HG03469 (cell line): ENCODE data around the gene ADD3.
"Not testable (repeated sequence)": the region's sequence is repeated elsewhere in the genome, so short reads cannot be mapped to it uniquely, and the experiment has no call there.

ENCODE experiments used
- ATAC-seq: cut with Tn5 transposase; IDR thresholded peaks from one replicate; pipeline ENCODE4 v1.9.1; 2021; ENCODE audit warnings: mild to moderate bottlenecking, moderate library complexity, moderate number of reproducible peaks; ENCODE audit not compliant: unreplicated experiment

ADD3 gene

DNA sequence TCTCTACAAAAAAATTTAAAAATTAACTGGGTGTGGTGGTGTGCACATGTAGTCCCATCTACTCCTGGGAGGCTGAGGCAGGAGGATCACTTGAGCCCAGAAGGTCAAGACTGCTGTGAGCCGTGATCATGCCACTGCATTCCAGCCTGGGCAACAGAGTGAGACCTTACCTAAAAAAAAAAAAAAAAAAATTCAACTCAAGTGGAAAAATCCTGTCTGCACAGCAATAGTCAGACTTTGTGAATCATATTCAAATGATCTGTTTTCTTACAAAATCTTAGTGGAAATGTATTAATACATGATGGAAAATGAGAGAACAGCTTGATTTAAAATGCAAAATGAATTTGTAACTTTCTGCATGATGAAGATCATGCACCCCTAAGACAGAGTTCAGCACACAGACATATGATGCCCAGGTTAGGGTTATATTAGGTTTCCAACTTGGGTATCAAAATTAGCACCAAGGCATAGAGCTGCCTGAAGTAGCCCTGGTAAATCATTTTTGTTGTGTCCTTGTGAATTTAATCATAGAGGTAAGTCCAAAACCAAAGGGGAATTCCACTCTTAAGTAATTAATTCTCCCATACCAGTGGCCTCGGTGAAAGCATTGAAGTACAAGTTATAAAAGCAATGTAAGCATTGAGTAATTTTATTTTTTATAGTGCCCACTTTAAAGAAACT lies 93.8 kb downstream of the ADD3 start:
- ATAC-seq, result no peak

DNA sequence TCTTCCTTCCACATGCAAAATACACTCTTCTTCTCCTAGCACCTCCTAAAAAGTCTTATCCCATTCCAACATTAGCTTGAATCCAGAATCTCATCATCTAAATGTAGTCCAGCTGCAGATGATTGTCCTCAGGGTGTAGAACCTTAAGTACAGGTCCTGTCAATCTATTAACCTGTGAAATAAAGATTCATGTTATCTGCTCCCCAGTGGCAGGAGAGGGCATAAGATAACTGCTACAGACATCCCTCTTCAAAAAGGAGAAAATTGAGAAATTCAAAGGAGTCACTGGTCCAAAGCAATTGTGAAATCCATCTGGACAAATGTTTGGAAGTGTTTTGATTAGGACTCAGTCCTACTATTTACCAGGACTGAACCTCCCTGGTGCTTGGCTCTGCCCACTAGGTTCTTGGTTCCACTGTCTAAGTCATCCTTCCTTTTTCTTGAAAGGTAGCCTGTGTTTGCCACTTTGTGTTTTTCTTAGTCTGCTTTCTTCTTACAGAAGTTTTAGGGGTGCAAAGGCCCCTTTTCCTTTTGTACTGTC lies 96.2 kb downstream of the ADD3 start:
- no peak for ATAC-seq

DNA sequence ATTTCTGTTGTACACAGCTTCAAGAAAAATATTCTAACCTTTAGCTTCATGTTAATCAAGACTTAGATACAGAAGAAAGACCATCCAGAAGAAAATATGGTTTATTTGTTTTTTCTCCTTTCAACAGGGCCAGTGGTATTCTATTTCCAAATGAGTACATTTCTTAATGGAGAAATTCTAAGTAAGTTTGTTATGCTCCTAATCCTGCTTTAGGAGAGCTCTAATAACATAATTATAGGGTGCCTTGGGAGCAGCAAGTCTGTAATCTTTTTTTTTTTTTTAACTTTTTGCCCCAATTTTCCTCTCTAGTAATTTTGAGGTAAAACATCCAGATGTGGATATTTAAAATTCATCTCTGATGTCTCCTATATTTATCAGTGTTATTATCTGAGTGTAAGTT lies 98.1 kb downstream of the ADD3 start:
- ATAC-seq, result no peak

DNA sequence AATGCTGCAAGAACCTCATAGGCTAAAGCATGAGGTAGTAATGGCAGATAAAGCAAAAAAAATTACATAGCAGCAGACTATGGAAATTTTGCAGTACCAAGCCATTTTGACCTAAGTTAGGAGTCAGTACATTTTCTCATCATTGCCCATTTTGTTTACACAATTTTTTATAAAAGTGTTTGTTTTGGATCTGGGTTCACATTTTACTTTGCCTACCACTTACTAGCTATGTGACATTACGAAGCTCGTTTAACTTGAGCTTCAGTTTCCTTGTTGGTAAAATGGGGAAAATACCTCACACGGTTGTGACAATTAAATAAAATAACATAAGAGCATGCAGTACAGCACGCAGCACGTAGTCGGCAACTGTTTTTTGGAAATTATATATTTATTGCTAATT lies 99.6 kb downstream of the ADD3 start:
- no peak for ATAC-seq

DNA sequence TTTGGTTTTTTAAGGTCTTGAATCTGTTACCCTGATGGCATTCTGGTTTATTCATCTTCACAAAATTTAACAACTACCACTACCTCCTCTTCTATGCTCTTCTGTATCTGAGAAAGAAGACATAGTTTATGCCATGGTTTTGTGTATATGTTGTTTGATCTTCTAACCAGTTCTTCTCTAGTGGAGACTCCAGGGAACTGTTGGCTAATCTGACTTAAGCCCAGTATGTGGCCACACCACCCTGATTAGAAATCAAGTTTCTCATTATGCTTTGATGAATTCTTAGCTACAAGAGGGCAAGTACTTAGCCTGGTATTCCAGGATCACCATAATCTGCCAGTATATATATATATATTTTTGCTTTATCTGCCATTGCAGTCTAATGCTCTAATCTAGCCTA lies 100.1 kb downstream of the ADD3 start:
- ATAC-seq, result no peak

DNA sequence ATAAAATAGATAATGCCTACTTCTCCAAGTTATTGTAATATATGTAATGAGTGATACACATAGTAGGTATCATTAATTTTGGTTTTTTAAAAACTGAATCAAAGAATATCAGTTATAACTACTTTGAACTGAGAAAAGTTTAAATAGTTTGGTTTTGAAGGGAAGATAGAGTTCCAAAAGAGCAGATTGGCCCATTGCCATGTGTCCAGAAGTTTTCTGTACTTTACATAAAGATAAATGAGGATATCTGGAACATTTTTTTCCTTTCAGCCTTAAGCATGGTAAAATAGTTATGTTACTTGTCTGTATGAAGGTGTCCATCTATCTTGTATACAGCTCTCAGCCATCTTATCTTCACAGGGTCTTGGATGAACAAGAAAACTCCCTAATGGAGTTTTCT lies 101.7 kb downstream of the ADD3 start:
- ATAC-seq, result no peak

DNA sequence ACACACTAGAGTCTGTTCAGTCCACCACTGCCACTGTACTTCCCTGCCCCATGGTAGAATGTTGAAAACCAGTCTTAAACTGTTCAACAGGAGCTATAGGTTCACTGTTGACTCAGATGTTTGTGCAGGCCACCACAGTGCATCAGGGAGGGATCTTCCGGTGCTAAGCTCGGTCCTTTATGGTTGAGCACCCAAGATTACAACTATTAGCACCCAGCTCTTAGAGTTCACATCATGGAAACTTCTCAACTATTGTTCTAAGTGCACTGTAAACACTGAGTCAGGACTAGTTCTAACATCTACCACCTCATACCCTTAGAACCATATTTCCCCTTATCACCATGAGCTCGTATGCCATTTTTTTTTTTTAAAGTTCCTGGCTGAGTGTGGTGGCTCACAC lies 102.6 kb downstream of the ADD3 start:
- no peak for ATAC-seq

DNA sequence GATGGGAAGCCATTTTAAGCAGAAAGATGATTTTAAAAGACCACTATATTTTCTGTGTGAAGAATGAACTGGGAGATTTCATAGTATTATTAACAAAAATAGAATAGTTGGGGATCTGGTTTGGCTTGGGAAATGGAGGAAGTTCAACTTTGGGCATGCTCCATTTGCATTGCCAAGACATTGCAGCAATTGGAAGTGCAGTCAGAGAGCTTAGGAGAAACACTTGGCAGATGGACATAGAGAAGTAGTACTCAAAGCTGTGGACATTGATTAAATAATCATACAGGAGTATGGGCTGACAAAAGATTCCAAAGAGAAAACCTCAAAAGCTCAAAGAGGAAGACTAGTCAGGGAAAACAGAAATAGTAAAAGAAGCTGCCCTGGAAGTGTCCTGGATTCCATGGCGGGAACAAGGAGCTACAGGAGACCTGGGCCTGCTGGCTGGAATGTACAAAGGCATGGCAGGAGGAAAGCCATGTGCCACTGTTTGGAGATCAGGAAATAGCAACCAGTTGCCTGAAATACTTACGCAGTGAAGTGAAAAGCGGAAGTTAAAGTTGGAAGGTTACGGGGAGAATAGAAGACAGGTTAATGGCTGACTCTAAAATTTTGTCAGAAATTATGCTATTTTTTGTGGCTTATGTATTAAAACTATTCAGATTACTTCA lies 106.0 kb downstream of the ADD3 start:
- no peak for ATAC-seq

DNA sequence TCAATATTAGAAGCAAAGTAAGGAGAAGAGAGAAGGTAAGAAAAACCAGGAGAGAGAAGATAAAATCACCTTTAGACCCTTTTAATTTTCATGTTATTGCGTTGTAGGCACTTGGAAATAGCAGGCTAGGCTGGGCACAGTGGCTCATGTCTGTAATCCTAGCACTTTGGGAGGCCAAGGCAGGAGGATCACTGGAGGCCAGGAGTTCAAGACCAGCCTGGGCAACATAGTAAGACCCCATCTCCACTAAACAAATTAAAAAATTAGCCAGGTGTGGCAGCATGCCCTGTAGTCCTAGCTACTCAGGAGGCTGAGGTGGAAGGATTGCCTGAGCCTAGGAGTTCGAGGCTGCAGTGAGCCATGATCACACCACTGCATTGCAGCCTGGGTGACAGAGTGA lies 106.9 kb downstream of the ADD3 start:
- not testable (repeated sequence) for ATAC-seq

DNA sequence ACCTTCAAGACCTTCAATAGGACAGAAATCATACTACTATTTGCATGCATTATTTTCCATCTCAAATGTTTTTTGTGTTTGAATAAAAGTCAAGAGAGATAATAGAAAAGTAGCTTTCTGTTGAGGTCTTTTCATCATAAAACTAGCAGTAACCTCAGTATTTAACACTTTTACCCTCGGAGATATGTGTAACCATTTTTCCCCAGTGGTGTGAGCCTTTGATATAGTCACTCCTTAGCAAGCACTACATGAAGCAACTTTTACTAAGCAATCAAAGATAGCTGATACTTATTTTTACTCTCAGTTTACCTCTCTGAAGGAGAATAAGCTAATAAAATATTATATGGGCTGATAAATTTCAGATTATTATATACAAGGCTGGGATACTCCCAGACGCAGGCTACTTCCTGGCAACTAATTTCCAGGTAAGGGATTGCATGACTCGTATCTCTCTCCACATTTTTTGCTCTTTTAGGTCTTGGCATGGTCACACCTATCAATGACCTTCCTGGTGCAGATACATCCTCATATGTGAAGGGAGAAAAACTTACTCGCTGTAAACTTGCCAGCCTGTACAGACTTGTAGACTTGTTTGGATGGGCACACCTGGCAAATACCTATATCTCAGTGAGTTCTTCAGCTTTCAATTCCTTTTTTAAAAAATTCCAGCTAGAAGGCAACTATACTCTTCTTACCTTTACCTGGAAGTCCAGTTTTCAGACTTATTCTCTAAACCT lies 108.2 kb downstream of the ADD3 start:
- no peak for ATAC-seq

DNA sequence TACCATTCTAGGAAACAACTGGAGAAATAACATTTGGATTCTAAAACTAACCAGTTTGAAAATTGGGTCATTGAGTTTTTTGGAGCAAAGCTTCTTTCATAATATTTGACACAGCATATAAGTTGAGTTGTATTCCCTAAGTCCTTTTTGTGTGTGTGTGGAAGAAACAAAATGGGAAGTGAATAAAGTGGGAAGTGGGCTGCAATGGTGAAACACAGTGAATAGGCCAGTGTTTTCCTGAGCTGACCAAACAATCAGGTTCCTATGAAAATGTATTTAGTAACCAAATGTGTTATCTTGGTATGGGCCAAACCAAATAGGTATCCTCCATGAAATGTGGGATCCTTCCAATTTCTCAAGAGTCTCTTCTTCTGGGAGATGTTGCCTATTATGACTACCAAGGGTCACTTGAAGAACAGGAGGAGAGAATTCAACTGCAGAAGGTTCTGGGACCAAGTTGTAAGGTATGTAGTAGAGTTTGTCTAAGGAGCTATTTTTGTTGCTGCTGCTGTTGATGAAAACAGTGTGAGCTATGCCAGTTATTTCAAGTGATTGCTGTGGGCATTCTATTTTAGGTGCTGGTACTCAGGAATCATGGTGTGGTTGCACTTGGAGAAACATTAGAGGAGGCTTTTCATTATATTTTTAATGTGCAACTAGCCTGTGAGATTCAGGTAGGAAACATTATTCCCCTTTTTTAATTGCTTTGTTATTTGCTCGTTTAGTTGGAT lies 111.3 kb downstream of the ADD3 start:
- ATAC-seq, result no peak

DNA sequence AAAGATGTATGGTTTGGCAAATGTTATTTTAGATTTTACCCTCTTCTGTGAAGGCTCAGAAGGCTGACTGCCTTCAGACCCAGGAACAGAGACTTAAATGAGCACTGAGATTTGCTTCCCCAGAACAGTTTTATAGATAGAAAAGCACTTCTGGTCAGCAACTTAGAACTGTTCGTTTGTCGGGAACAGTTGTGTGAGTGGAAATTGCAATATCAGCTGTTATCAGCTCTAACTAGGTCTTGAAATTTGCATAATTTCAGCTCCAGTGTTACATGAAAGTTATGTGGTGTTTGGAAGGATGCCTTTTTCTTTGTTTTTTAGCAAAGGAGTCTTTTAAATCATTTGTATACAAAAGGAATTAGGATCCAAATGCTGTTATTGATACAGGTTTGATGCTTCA lies 115.8 kb downstream of the ADD3 start:
- no peak for ATAC-seq

DNA sequence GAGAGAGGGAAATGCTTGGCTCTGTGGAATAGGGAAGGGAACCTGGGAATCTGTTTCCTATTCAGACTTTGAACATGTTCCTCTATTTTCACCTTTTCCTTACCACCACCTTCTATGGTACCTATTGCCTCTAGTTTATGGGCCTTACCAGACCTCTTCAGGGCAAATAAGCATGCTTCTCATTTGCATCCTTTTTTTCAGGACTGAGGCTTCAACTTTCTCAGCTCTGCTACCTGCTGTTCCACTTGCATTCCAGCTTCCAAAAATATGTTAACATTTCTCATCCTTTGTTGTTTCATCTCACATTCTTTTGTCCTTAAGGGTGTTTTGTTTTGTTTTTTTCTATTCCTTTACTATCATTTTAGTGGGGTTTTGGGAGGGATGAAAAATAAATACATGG lies 121.7 kb downstream of the ADD3 start:
- ATAC-seq, result no peak

DNA sequence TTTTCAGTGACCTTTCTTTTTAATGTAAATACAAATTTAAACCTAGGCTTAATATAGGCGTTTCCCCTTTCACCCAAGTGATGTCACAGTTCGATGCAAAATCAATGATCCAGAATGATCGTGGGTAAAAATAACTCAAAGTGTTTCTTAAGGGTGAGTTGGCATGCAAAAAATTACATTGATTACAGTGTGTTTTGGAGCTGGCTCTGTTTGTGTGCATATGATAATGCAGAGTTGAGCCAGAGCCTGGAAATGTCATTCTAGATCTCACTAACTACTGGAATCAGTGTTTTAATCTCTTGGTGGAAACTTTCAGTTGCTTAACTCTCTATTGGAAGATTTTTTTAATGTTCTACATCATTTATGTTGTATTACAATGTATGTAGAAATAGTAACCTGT lies 127.1 kb downstream of the ADD3 start:
- ATAC-seq, result no peak

DNA sequence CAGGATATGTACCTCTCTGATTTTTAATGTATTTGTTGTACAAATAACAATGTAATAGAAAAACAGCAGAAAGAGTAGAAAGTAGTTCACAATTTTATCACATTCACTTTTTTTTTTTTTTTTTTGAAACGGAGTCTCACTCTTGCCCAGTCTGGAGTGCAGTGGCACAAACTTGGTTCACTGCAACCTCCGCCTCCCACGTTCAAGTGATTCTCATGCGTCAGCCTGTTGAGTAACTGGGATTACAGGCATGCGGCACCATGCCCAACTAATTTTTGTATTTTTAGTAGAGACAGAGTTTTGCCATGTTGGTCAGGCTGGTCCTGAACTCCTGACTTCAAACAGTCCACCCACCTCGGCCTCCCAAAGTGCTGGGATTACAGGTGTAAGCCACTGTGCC lies 128.1 kb downstream of the ADD3 start:
- not testable (repeated sequence) for ATAC-seq

DNA sequence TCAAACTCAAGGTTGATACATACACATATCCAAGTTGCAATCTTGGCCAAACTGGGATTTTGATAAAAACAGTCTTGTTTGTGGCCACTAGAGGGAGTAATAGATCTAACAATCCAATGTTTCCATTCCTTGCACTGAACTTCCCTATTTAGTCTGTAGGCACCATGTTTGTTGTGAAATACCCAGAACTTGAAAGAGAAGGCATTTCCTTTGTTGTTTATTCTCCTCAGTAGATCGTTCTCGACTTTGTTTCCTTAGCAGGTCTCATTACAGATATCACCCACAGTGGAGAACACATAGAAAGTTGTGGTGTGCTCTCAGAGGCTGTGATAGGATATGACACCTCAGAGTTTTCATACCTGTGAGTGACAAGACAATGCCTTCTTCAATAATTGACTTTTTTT lies 129.4 kb downstream of the ADD3 start:
- no peak for ATAC-seq

DNA sequence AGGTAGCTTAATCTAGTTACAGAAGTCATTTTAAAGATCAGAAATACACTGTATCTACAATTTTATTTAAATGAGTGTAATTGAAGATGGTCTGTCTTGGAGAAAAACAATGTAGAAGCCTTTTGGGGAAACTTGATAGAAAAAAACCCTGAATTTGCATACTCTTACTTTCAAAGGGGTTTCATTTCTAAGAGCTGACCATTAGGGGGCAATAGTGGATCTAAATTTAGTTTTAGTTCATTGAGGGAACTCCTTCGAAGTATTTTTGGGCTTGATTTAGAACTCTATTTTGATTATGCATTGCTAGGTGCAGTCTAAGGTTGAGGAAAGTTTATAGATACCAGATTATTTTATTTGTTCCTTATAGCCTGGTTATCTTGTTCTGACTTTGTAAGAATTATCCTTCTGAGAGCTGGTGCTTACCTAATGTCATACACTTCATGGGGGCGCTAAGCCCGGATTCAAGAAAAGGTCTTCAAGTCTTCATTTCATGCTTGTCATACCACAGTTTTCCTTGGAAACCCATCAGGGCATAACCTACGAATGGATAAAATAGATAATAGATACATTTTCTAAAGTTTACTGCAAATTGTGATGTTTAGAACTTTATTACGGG lies 130.5 kb downstream of the ADD3 start:
- ATAC-seq, result no peak

DNA sequence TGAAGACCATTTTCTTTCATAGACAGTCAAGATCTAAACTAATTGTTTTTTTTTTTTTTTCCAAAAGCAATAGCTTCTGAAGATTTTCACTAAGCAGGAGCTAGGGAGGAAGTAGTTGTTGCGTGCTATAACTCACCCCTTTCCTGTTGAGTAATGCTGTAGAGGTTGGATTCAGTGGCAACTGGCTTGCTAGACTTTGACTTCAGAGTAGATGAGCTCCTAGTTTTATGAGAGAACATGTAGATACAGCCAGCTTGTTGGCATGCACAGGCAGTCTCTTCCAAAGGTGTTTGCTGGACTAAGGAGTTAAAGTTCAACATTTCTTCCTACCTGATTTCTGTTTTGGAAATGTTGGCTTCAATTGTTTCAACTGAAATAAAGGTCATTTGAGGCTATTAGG lies 133.4 kb downstream of the ADD3 start:
- no peak for ATAC-seq

DNA sequence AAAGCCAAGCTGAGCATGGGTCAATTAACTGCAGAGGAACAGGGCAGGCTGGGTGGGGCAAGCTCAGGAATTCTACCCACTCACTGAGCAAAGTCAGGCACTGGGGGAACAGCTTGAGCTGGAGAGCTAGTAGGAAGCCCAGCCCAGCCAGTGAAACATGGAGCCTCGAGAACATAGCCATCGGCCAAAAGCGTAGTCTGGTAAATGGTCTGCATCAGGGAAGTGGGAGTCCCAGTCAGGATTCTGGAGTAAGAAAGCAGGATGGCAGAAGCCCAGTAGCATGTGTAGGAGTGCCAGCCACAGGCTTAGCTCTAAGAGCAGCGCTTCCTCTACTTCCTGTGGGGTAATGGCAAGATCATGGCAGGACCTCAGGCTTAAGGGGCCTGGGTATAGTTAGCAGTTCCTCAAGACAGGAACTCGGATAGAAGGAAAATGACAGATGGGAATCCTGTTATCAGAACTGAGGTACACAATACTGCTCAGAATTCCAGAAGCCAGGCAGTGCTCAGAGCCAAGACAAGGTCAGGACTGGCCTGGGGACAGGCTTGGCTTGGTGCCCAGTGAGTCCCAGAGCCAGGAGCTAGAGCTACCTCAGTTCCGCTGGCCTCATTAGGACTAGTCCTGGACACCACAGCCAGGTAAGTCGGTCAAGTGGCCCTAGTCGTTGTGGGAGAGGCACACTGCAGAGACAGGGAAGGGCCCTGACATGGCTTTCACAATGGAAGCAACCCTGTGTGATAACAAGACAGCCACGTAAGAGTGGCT lies 134.3 kb downstream of the ADD3 start:
- ATAC-seq, result no peak

DNA sequence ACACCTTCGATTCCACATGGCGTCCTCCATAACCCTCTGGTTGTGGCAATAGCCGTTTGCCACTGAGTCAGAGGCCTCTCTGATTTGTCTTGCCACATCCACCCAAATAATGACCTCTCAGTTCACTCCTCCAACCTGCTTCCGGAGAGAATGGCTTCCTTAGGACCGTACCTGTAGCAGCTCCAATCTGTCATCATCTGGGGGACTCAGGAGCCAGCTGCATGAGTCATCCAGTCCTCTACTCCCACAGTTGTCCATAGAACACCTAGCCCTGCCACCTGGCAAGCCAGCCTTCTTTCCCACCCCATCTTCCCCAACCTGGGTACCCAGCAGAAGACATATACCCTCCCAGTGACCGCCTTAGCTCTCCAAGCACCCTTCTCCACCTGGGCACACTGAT lies 135.2 kb downstream of the ADD3 start:
- no peak for ATAC-seq
